HG02623 (cell line): ENCODE data around the gene IMMP2L.

Source experiments
- ATAC-seq: cut with Tn5 transposase; IDR thresholded peaks from one replicate; pipeline ENCODE4 v1.9.1; 2021; ENCODE audit warnings: moderate library complexity; ENCODE audit not compliant: unreplicated experiment

The IMMP2L gene

GRCh38 chr7:111012149-111012548, 550.1 kb downstream of the IMMP2L start:
- ATAC-seq = no peak

GRCh38 chr7:111011520-111011919, 550.8 kb downstream of the IMMP2L start:
- ATAC-seq = no peak

- no peak for ATAC-seq
Observed at GRCh38 chr7:111010798-111011197, 551.5 kb downstream of the IMMP2L start.

GRCh38 chr7:111009526-111010040, 552.7 kb downstream of the IMMP2L start:
- no peak for ATAC-seq

- no peak for ATAC-seq
Observed at GRCh38 chr7:111006691-111007090, 555.6 kb downstream of the IMMP2L start.

- no peak for ATAC-seq
Observed at GRCh38 chr7:111006040-111006439, 556.3 kb downstream of the IMMP2L start.

- no peak for ATAC-seq
Observed at GRCh38 chr7:111005445-111005844, 556.8 kb downstream of the IMMP2L start.

- ATAC-seq = no peak
Observed at GRCh38 chr7:111004310-111004901, 557.9 kb downstream of the IMMP2L start.

GRCh38 chr7:111003883-111004282, 558.4 kb downstream of the IMMP2L start:
- ATAC-seq = no peak

- no peak for ATAC-seq
Observed at GRCh38 chr7:110994028-110994967, 568.0 kb downstream of the IMMP2L start.

- no peak for ATAC-seq
Observed at GRCh38 chr7:110988890-110989501, 573.3 kb downstream of the IMMP2L start.

GRCh38 chr7:110988348-110988747, 573.9 kb downstream of the IMMP2L start:
- no peak for ATAC-seq

GRCh38 chr7:110987127-110987693, 575.1 kb downstream of the IMMP2L start:
- no peak for ATAC-seq

GRCh38 chr7:110983822-110984456, 578.4 kb downstream of the IMMP2L start:
- ATAC-seq = no peak

- no peak for ATAC-seq
Observed at GRCh38 chr7:110977127-110977737, 585.1 kb downstream of the IMMP2L start.

GRCh38 chr7:110975486-110975885, 586.8 kb downstream of the IMMP2L start:
- ATAC-seq = no peak

- no peak for ATAC-seq
Observed at GRCh38 chr7:110974441-110974840, 587.9 kb downstream of the IMMP2L start.

- ATAC-seq = no peak
Observed at GRCh38 chr7:110973196-110973990, 588.9 kb downstream of the IMMP2L start.

GRCh38 chr7:110964775-110965174, 597.5 kb downstream of the IMMP2L start:
- no peak for ATAC-seq

GRCh38 chr7:110962826-110963225, 599.5 kb downstream of the IMMP2L start:
- ATAC-seq = no peak
